DMS114 treated with DMSO at 0.1 percent for 48 hours (cell line): ENCODE results near the gene TLE5.
"Not testable (repeated sequence)": the region's sequence is repeated elsewhere in the genome, so short reads cannot be mapped to it uniquely, and the experiment has no call there.

Experiments used
- DNase-seq: peaks from one replicate; lab custom pipeline; 2025; ENCODE audit not compliant: unreplicated experiment; lab: John Stamatoyannopoulos, UW

The TLE5 gene

DNA sequence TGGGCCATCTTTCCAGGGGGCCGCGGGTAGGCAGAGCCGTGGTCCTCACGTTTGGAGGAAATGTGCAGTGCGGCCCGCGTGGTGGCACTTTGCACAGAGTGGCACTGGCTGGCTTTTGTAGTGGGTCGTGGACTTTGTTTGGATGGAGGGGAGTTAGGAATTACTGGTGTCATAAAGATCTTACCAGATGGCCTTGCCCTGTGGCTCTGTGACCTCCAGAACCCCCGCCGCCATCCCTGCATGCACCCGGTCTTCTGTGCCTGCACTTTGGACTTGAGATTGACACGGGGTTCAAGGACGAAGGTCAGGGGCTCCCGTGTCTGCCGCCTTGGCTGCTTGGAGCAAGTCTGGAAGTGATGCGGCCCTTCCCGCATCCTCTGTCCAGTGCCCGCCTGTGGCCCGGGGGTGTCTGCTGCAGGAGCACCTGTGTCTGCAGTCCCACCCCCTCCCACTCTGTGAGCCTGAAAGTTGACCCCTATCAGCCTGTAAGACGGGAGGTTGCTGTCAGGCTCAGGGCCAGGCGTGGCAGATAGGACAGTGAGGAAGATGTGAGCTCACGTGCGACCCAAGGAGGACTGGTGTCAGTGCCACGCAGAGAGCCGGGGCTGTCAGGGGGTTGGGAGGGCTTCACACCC, 34.1 kb upstream of the TLE5 start:
- DNase-seq, result no peak

DNA sequence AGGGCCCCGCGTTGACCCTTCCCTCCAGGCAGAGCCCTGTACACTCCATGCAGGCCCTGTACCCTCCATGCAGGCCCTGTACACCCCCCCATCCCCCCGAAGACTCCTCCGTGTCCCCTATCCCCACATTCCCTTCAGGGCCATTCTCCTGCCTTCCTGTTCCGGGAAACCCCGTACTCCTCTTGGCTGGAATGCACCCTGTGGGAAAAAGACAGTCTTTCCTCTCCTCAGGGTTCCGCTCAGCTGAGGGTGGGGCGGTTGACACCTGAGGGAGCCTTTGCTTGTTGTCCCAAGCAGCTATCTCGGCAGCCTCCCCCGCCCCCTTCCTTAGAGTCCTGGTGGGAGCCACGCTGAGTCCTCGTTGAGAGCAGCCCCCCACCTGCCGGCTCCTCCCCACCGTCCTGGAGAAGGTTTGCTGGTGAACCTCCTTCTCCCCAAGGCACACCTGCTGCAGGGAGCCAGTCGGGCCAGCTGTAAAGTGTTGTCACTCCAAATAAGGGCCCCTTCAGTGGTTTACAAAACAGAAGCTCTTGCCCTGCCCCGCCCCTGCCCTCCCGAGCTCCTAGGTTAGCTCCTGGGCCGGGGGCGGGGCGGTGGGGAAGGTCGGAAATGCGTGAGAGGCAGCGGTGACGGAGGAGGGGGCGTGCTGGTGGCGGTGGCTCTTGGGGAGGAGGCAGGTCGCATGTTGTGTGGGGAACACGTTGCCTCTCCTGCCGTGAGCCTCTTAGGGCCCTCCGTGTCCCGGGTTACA, 33.3 kb upstream of the TLE5 start:
- no peak for DNase-seq

DNA sequence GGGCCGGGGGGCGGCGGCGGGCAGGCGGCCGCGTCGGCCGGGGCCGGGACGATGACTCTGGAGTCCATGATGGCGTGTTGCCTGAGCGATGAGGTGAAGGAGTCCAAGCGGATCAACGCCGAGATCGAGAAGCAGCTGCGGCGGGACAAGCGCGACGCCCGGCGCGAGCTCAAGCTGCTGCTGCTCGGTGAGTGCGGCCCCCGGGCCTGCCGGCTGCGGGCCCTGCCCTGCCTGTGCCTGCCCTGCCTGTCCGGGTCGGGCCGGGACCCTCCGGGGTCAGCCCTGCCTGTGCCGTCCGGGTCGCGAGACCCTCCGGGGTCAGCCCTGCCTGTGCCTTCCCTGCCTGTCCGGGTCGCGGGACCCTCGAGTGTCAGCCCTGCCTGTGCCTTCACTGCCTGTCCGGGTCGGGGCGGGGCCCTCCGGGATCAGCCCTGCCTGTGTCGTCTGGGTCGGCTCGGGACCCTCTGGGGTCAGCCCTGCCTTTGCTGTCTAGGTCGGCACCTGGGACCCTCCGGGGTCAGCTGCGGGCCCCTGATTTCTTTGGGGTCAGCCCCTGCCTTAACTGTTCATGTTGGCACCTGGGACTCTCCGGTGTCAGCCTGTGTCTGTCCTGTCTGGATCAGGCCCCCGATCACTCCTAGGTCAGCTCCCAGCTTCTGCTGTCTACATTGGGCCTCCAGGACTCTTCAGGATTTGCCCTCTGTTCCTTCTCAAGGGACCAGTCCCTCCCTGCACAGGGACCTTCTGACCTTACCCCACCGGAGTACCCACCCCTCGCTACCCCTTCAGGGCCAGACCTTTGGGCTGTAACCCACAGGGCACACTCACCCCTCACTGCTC, 32.5 kb upstream of the TLE5 start:
- DNase-seq, result no peak

DNA sequence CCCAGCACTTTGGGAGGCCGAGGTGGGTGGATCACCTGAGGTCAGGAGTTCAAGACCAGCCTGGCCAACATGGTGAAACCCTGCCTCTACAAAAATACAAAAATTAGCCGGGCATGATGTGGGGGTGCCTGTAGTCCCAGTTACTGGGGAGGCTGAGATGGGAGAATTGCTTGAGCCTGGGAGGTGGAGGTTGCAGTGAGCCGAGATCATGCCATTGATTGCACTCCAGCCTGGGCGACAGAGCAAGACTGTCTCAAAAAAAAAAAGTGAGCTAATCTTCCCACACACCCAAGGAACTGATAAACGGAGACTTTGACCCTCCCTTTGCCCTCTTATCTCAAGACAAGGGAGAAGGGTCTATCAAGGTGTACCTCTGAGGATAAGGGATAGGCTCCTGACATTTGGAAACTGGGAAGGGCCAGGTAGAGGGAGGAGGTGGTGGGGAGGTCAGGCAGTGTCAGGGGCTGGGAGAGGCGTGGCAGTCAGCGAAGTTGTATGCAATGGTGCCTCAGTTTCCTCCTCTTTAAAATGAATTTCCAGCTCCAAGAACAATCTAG, 27.1 kb upstream of the TLE5 start:
- not testable (repeated sequence) for DNase-seq

DNA sequence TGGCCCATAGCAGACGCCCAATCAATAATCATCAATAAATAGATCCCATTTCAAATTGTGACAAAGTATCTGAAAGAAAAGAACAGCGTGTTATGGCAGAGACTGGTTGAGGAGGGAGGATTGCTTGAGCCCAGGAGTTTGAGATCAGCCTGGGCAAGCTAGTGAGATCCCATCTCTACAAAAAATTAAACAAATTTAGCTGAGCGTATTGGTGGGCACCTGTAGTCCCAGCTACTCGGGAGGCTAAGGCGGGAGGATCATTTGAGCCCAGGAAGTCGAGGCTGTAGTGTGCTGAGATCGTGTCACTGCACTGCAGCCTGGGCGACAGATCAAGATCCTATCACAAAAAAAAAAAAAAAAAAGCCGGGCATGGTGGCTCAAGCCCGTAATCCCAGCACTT, 25.5 kb upstream of the TLE5 start:
- DNase-seq, result no peak

DNA sequence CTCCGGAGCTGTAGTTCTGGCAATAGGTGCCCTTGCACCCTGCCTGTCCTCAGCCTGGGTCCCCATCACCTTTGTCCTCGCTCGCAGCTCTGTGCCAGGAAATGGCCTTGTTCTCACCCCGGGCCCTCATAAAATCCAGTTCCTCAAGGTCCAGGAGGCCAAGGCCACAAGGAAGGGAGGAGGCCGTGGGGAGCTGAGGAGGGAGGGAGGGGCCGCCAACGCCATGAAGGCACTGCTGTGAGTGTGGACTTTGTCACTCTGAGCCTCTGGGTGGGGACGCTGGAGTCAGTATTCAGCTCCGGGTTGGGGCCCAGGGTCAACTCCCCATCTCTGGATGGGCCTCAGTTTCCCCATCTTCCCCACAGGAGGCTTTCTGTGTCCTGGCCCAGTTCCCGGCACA, 22.6 kb upstream of the TLE5 start:
- no peak for DNase-seq

DNA sequence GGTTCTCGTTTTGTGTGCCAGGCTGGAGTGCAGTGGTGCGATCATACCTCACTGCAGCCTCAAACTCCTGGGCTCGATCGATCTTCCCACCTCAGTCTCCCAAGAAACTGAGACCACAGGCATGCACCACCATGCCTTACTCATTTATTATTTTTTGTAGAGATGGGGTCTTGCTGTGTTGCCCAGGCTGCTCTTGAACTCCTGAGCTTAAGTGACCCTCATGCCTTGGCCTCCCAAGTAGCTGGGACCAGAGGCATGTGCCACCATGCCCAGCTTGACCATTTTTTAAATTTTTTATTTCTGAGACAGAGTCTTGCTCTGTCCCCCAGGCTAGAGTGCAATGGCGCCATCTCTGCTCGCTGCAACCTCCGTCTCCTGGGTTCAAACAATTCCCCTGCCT, 21.7 kb upstream of the TLE5 start:
- no peak for DNase-seq

DNA sequence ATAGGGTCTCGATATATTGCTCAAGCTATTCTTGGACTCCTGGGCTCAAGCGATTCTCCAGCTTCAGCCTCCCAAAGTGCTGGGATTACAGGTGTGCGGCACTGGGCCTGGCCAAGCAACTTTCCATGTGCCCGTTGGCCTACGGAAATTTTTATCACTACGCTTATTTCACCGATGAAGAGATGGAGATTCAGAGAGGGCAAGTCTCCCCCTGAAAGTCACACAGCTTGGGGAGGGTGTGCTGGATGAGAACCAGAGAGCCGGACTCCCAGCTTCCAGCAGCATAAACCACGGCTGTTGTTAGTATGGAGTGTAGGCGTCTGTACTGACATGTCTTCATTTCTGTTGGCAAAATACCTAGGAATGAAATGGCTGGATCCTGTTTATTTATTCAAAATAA, 20.0 kb upstream of the TLE5 start:
- DNase-seq, result no peak

DNA sequence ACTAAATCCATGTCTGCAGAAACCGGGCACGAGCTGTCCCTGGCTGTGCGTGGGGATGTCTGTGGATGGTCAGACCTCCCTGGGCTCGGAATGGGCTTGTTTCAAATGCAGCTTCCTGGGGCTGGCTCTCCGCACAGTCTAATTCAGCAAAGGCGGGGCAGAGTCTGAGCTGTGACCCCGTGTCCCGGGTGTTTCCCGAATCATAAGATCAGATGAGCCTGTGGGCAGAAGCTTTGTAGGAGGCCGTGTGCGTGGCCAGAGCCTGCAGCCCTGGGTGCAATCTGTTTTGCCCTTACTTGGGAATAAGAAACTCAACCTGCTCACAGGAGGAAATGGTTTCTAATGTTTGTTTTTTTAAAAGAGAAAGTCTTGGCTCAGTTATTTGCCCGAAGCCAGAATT, 18.0 kb upstream of the TLE5 start:
- no peak for DNase-seq

DNA sequence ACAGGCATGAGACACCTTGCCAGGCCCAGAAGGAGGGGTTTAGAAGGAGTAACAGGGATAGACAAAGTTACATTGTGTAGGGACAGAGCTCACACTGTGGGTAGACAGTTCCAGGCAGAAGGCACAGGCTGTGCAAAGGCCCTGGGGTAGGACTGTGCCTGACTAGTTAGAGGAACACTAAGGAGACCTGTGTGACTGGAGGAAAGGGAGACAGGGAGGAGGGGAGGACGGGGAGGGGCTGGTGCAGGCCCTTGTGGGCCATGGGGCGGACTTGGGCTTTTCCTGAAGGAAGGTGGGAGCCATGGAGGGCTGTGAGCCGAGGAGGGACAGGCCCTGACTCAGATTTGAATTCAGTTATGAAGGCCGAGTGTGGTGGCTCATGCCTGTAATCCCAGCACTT, 17.3 kb upstream of the TLE5 start:
- DNase-seq, result no peak

DNA sequence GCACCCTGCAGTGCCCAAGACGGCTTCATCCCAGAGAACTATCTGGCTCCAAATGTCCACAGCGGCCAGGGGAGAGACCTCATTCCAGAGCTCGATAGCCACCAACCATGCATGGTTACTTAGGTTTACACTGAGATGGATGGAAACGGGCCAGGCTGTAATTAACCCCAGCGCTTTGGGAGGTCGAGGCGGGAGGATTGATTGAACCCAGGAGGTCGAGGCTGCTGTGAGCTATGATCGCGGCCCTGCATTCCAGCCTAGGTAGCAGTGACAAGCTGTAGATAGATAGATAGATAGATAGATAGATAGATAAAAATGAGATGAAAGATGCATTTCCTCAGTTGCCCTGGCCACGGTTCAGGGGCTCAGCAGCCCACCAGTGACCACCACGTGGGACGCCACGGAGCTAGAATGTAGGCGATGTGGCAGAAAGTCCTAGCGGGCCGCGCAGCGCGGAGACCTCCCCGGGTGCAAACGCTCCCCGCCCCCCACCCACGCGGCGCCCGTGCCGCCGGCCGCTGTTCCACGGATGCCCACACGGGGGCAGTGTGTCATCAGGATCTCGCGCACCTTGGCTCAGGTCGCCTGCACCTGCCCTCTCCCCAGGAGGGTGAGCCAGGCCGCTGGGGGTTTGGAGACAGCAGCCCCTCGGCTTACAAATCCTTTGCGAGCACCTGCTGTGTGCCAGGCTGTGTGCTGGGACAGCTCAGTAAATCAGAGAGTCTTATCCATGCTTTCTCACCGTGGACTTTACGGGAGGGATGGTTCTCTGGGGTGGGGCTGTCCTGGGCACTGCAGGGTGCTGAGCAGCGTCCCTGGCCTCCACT, 13.5 kb upstream of the TLE5 start:
- DNase-seq, result no peak

DNA sequence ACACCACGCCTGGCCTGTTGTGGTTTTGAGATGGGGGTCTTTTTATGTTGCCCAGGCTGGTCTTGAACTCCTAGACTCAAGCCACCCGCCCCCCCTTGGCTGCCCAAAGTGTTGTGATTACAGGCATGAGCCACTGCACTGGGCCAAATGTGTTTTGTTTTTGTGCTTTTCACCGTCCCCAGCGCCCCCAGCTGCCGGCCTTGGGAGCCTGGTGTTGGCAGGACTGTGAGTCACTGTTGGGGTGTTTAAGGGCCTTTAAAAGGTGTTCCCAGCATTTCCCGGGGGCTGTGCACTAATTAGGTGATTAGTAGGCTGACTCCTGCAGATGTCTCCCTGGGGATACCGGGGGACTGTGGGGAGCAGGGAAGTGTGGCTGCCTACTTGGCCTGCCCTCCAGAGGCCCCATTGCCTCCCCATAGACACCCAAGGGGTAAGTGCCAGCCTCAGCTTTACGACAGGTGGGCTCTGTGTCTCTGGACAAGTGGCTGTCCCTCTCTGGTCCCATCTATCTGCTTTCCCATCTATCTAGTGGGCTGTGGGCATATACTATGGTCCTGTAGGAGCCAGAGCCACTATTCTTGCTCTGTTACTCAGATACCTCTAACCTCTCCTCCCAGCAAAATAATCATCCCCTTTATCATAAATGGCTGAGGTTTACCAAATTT, 11.8 kb upstream of the TLE5 start:
- DNase-seq, result no peak

DNA sequence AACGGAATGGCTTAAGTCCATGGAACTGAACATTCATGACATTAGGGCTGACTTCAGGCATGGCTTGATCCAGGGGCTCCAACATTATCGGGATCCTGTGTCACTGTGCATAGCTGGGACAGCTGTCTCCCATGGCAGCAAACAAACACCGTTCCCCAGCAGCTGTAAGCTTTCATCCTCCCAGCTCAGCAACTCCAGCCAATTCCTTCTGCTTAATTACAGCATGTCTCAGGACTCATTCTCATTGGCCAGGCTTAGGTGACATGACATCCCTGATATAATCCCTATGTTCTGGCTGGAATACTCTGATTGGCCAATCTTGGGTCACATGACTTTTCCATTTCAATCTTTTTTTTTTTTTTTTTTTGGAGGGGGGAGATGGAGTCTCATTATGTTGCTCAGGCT, 10.9 kb upstream of the TLE5 start:
- no peak for DNase-seq

DNA sequence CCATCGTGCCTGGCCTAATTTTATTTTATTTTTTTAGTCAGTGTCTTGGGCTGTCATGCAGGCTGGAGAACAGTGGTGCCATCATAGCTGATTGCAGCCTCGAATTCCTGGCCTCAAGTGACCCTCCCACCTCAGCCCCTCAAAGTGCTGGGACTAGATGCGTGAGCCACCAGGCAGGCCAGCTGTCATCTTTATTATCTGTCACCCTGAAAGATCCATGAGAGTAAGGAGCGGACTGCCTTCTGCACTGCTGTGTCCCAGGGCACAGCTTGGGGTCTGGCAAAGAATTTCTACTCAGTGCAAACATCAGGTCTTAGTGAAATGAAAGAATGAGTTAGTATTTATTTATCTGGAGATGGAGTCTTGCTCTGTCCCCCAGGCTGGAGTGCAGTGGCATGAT, 9.5 kb upstream of the TLE5 start:
- no peak for DNase-seq

DNA sequence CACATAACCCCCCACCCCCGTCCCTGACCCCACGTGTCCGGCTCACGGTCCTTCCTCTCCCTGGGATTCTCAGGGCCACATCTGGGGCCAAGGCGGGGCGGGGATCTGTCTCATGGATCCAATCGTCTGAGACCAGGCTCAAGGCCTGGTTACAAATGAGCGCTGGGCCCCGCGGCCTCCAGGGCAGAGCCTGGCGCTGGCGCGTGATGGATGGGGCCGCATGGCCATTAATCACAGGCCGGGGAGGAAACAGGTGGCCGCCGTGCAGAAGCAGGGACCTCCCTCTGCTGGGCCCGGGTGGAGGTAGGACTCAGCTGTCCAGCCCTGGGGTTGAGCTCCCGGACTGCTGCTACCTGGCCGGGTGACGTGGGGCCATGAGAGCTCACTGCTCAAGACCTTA, 5.8 kb upstream of the TLE5 start:
- no peak for DNase-seq

DNA sequence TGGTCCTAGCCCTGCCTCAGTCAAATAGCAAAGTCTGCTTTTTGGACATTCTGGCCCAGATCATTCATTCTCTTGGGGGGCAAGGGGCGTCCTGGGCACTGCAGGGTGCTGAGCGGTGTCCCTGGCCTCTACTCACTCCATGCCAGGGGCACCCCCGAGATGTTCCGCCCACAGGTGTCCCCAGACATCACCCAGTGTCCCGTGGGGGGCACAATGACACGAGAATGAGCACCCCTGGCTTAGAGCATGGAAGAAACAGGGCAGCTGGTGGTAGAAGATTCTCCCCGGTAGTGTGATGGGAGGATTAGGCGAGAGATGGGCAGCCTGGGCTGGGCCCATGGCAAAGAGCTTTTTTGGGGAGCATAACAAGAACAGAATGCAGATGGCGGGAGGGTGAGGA, 5.3 kb upstream of the TLE5 start:
- DNase-seq, result no peak

DNA sequence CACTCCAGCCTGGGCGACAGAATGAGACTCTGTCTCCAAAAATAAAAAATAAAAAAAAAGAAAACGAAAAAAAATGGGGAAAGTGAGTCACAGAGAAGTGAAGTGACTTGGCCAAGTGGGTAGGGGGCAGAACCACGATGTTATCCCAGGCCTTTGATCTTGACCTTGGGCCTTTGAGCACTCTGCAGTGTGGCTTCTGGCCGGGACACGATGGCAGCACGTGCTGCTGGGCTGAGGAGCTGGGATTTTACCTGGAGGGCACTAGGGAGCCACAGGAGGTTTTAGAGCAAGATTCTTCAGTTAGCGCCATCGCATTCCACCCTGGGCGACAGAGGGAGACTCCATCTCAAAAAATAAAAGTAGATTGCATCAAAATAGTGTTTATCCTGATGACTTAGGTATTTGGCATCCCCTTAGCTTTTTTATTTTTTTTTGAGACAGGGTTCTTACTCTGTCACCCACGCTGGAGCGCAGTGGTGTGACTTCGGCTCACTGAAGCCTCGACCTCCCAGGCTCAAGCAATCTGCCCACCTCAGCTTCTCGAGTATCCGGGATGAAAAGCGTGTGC, 4.3 kb upstream of the TLE5 start:
- no peak for DNase-seq

DNA sequence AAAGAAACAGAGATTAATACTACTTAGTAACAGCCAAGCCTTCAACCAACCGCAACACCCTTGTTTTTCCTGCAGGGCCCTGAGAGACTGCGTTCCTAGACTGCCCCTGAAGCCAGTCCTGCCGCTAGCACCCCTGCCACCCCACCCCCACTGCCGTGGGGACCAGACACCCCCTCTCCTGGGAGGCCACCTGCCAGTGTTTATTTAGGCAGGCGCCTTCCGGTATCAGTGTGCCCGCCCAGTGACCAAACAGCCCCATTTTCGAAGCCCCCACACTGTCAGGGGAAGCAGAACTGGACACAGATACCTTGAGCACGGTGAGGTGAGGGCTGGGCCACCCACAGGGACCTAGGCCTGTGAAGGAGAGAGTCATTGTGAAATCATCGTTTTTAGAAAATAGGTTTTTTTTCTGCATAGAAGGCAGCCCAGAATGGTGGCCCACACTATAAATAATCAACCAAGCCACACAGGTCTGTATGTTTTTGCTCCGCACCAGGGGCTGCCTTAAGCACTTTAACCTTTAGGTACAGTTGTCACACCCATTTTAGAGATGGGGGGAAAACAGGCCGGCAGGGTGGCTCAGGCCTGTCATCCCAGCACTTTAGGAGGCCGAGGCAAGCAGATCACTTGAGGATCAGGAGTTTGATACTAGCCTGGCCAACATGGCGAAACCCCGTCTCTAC, 3.5 kb upstream of the TLE5 start:
- DNase-seq, result no peak

DNA sequence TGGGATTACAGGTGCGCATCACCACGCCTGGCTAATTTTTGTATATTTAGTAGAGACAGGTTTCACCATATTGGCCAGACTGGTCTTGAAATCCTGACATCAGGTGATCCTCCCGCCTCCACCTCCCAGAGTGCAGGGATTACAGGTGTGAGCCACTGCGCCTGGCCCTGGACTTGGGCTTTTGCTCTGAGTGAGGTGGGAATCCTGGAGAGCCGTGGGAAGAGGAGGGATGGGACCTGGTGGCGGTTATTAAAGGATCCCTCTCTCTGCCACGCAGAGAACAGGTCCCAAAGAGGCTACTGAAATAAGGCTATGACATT, 1.7 kb upstream of the TLE5 start:
- DNase-seq, result no peak
